ENCODE data around the gene SHC1.
A peak's percentile ranks its signal among the peaks of the same experiment; 100 is the strongest.

The SHC1 gene, protein sequence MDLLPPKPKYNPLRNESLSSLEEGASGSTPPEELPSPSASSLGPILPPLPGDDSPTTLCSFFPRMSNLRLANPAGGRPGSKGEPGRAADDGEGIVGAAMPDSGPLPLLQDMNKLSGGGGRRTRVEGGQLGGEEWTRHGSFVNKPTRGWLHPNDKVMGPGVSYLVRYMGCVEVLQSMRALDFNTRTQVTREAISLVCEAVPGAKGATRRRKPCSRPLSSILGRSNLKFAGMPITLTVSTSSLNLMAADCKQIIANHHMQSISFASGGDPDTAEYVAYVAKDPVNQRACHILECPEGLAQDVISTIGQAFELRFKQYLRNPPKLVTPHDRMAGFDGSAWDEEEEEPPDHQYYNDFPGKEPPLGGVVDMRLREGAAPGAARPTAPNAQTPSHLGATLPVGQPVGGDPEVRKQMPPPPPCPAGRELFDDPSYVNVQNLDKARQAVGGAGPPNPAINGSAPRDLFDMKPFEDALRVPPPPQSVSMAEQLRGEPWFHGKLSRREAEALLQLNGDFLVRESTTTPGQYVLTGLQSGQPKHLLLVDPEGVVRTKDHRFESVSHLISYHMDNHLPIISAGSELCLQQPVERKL

DNA sequence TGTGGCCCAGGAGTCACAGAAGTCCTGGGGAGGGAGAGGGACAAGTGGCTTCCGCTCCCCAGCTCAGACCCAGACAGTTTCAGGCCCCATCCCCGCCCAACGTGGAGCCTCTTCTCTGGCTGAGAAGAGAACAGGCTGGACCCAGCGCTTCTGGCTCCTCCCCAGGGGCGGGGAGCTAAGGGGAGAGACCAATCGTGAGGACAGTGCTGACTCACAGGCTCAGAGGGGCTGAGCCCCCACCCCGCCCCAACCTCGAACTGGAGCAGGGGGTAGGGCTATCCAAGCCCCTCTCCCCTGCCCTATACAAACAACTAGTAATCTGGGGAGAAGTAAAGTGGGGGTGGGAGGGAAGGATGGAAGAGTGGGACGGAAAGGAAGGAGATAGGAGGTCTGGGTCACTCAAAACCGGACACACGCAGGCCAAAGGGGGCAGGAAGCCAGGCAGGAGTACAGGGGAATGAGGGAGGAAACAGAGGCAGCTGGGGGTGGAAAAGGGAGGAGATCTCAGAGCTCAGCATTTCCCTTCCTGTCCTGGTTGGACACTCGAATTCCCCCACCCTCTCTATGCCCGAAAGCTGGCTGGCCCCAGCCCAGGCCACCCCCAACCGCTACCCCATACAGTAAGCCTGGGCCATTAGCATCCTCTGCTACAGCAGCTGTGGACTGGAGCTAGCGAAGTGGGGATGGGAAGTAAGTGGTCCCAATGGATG lies at the start of gene SHC1:
SHC1 (minus strand) TSS at position 117 of the 710 bp plus-strand sequence. CDS start 221 bp downstream, outside the sequence.
- DNase-seq (ENCODE audit: low spot score) = peak; percentile 96

DNA sequence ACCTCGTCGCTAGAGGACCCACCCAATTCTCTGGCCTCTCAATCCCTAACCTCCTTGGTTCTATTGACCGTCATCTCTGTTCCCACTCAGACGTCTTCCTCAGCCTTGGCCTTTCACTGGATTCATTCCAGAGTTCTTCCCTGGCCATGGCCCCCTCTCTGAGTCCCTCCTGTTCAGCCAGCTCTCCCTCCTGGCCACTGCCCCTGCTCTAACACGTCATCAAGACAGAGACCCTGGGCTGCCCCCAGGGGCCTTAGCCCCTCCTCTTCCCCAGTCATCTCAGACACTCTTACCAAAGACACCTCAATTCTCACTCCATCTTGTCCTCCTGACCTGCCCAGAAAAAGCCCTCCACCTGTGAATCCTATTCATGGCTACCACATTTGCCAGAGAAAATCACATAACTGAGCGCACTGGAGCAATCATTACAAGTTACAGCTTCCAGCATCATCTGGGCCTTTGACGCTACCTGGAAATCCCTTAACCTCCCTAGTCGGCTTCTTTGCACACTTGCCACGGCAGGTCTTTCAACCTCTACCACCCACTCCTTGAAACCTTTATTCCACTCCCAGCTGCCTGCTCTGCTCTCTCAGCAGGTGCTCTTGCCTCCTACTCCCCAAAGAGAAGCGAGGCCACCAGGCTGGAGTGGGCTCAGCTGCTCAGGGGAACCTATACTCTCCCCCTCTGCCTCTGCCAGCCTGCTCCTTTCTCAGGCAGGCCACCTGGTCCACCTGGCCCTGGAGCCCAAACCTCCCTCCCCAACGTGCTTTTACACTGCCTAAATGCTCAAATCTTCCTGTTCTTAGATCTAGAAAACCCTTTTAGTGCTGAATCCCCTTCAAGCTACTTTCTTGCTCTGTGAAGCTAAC lies 49.1 kb upstream of the SHC1 start:
- DNase-seq (ENCODE audit: low spot score) = no peak

DNA sequence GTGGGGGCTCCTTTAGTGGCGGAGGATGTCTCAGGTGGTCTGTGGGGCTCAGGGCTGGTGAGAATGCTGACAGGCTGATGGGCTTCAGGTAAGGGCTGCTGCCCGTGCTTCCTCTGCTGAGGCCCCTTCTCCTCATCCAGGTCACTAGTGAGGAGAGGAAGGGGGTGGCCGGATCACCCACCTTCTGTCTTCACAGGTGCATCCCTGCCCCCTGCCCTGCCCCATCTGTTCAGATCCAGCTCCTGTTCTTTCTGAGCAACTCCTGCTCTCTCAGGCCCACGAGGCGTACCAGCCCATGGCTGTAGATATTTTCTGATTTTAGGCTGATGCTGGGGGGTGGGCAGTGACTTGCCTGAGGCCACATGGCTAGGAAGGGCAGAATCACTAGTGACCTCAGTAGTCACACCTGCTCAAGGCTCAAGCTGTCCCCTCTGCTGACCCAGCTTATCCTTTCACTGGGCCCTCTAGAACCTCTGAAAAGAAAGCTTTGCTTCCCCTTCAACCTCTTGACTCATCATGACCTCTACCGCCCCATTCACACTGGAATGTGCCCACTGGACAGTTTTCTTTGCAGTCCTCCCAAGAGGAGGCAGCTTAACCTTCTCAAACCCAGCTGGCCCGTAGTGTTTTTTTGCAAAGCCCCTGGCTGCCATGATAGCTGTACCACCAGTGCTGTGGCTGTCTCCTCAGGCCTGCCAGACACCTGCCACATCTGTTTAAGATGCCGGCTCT lies 48.2 kb upstream of the SHC1 start:
- DNase-seq (ENCODE audit: low spot score) = no peak

DNA sequence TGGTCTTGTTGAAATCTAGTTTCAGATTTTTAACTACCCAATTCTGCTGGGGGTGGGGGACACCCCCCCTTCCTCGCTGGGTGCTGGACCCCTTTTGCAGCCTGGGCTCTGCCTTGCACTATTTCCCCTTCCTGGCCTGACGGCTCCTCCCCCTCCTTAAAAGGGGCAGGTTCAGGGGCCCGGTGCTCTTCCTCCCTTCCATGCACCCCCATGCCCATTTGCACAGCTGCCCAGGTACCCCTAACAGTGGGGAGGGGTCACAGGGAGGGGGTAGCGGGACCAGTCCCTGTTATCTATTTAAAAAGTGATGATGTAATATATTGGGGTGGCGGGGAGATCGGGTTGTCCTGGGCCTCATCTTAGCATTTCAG lies 47.4 kb upstream of the SHC1 start:
- no peak for DNase-seq (ENCODE audit: low spot score)

DNA sequence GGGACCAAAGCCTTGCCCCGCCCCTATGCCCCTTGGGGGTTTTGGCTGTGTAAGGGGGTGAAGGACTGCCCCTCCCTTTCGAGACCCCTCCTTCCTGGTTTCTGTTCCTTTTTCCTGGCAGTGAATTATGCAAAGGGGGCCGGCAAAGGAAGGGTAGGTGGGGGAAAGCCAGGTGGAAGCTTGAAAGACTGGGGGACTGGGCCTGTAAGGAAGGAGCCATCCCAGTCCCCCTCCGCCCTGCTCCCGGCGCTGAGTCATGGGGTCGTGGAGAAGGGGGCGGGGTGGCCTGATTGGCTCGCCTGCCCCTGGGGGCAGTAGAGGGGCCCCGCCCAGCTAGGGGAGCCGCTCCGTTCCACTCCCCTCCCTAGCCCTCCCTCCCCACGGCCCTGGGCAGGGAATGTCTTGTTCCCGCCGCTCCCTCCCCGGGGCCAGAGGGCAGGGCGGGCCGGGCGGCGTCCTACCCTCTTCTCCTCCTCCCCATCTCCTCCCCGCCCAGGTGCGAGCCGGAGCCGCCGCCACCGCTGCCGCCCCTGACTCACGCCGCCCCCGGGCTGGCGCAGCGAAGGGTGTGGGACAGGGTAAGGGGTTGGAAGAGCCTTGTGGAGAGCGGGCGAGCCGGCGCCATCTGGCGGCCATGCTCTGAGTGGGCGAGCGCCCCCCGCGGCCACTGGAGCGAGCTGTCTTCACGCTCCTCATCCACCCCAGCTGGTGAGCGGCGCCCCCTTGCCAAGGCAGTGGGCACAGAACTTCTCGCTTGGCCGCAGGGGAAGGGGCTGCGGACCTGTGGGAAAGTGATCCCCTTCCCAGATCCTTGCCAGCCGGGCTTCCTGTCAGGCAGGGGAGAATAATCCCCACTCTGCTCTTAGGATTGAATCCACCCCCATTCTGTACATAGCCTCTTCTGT lies 46.7 kb upstream of the SHC1 start:
- peak; percentile 86 for DNase-seq (ENCODE audit: low spot score)

DNA sequence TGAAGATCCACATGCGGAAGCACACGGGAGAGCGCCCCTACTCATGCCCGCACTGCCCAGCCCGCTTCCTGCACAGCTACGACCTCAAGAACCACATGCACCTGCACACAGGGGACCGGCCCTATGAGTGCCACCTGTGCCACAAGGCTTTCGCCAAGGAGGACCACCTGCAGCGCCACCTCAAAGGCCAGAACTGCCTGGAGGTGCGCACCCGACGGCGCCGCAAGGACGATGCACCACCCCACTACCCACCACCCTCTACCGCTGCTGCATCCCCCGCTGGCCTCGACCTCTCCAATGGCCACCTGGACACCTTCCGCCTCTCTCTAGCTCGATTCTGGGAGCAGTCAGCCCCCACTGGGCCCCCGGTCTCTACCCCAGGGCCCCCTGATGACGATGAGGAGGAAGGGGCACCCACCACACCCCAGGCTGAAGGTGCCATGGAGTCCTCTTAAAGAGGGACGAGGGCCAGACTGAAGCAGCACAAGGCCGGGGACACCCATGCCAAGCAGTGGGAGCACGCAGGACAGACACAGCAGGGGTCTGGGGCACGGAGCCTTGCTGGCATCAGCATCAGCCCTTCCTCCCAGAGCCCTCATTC lies 45.8 kb upstream of the SHC1 start:
- DNase-seq (ENCODE audit: low spot score) = no peak

DNA sequence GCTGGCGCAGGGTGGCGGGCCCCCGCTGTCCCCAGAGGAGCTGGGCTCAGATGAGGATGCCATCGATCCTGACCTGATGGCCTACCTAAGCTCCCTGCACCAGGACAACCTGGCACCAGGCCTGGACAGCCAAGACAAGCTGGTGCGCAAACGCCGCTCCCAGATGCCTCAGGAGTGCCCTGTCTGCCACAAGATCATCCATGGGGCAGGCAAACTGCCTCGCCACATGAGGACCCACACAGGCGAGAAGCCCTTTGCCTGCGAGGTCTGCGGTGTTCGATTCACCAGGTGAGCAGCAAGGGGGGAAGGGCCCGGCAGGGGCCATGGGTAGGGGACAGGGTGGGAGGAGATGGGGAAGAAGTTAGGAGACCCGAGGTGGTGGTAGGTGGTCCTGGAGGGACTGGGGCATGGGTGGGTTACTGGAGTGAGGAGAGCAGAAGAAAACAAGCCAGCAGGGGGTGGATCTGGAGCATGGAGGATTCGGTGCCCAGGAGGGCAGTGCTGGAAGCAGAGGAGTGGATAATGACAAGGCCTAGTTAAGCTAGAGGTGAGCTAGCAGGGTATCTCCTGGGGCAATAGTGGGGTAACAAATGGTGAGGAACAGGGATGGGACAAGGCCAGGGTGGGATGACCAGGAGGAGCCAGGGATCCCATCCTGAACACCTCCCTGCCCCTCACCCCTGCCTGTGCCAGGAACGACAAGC lies 45.1 kb upstream of the SHC1 start:
- no peak for DNase-seq (ENCODE audit: low spot score)

DNA sequence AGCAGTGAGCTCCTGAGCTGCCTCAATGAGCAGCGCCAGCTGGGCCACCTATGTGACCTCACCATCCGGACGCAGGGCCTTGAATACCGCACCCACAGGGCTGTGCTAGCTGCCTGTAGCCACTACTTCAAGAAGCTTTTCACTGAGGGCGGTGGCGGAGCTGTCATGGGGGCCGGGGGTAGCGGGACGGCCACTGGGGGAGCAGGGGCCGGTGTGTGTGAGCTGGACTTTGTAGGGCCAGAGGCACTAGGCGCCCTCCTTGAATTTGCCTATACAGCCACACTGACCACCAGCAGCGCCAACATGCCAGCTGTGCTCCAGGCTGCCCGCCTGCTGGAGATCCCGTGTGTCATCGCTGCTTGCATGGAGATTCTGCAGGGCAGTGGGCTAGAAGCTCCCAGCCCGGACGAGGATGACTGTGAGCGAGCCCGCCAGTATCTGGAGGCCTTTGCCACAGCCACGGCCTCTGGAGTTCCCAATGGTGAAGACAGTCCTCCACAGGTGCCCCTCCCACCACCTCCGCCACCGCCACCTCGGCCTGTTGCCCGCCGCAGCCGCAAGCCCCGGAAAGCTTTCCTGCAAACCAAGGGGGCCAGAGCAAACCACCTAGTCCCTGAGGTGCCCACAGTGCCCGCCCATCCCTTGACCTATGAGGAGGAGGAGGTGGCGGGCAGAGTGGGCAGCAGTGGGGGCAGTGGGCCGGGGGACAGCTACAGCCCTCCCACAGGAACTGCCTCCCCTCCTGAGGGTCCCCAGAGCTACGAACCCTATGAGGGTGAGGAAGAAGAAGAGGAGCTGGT lies 44.4 kb upstream of the SHC1 start:
- no peak for DNase-seq (ENCODE audit: low spot score)

DNA sequence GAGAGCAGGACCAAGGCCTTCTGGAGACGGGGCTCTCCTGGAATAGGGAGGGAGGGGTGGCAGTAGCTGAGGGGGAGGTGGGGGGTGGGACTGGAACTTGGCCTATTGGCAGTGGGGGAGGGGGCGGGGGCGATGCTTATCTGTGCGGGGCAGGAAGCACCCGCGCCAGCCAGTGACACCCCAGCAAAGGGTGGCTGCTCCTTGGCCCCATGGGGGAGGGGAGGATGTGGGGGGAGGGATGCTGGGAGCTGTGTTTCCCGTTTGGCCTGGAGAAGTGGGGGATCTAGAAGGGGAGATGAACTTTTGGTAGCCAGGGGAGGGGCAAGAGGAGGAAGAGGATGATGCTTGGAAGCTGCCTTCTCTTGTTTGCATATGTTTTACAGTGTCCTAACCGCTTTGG lies 43.1 kb upstream of the SHC1 start:
- no peak for DNase-seq (ENCODE audit: low spot score)

DNA sequence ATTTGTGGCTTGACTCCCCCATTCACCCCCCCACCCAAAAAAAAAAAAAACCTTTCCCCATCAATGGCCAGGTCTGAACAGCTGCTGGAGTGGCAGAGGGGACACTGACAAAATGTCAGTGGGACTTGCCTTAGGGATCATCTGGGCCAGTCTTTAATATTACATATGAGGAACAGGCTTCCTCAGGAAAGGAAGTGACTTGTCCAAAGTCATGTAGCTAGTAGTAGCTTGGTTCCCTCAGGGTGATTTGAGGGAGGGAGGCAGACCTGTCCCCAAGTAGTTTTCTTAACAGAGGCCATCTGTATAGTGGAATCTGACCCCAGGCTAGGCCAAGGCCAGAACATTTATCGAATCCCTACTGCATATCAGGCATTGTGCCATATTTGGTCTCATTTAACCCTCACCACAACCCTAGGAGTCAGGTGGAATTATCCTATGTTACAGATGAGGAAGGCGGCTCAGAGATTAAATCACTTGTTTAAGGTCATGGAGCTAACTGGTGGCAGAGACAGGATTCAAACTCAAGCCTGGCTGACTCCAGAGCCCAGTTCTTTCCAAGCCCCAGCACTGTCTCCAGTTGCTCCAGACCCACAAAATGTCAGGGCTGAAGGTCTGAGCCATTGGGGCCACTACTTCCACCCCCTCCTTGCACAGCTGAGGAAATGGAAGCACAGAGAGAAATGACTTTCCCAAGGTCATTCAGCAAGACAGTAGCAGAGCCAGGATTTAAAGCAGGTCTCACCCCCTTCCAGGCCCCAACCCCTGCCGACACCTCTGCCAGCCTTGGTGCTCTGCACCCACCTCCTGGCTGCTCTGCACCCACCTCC lies 42.4 kb upstream of the SHC1 start:
- DNase-seq (ENCODE audit: low spot score) = no peak

DNA sequence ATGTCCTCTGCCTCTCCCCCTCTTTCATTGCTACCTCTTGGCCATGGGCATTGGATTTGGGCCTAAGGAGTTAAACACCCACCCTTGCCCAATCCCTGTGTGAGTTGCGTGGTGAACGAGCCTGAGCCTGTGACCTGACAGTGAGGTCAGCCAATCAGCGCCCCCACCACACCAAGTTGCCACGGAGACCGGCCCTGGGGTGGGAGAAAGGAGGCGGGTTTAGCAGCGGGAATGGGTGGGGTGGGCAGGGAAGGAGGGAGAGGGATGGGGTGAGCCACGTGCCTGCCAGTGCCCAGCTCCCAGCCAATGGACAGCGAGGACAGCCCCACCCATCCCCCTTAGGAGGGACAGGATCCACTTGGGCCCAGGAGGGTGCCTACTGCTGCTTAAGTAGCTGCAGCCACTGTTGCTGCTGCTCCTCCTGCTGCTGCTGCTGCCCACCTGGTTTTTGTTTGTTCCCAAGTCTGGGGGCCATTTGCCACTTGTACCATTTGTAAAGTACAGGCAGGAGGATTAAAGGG lies 41.5 kb upstream of the SHC1 start:
- peak; percentile 60 for DNase-seq (ENCODE audit: low spot score)

DNA sequence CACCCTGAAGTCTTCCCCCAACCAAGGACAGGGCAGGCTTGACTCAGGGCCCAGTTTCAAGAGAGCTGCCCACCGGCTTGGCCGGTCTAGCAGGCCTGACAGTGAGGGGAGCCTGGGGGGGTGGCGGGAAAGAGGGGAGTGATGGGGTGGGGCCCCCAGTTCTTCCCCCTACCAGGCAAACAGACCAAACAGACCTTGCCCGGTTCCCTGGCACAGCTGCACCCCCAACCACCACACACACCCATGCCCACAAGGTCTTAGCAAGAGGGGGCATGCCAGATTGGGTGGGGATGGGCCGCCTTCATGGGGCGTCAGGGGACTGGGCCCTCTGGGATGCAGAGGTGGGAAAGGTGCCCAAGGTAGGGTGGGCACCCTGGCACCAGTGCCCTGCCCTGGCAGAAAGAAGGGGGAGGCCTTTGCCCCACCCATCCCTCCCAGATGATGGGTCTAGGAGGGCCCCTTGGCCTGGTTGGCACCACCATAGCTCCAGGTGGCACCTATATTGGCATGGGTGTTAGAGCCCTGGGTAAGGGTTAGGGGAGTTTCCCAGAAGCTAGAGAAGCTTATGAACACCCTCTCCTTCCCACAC lies 41.0 kb upstream of the SHC1 start:
- no peak for DNase-seq (ENCODE audit: low spot score)

DNA sequence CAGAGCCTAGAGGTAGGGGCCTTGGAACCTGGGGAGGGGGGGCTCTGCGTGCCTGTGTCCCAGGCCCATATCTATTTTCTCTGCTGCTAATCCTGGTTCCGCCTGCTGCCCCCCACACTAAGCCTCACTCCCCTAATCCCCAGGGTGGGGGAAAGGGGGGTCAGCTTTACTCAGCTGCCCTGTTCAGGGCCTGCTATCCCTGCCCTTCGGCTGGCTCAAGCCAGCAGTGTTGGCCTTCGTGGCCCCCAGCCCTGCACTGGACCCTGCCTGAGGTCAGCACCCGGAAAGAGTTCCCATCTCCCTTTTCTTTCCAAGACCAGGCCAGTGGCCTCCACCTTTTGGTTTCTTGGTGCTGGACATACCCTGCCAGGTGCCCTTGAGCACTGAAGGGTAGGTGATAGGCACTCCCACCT lies 40.5 kb upstream of the SHC1 start:
- no peak for DNase-seq (ENCODE audit: low spot score)

DNA sequence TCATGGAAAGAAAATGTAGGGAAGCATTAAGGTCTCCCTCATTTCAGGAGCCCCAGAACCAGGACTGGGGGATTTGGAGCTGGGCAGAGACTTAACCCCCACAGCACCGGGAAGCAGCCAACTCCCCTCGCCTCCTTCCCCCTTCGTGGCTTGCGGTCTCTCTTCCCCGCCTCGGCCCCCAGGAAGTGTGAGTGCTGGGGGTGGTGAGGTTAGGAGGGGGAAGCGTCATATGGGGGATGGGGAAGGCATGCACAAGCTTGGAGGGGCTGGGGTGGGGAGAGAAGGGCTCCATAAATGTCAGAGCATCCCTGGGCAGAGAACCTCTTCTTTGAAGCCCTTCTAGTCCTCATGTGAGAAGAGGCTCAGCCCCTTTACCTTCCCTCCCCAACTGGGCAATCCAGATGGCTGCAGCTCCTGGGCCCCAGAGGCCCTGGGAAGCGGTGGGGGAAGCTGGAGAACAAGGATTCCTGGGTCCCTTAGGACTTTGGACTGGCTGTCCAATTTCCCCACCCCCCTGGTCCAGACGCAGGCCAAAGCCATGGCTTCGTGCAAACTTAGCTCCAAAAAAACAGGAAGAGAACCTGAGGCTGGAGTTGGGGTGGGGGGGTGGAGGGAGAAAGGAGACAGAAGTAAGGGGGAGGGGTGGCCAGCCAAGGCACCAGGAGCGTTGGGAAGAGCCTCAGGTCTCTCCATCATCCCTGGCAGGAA lies 39.8 kb upstream of the SHC1 start:
- DNase-seq (ENCODE audit: low spot score) = no peak

DNA sequence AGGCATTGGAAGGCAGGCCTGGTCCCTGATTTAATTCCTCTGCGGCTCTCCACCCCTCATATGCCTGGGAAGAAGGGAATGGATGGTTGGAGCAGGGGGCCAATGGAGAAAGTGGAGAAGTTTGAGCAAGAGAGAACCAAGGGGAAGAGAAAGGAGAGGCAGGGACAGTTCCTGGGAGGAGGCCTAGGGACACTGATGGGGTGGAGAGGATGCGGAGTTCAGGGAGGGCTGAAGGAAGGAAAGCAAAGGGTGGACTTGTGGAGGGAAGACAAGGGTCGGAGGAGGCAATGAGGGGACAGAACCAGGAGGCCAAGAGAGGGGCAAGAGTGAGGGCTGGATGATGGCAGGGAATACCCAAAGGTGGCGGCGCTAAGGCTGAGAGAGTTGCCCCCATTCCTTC lies 39.2 kb upstream of the SHC1 start:
- no peak for DNase-seq (ENCODE audit: low spot score)

DNA sequence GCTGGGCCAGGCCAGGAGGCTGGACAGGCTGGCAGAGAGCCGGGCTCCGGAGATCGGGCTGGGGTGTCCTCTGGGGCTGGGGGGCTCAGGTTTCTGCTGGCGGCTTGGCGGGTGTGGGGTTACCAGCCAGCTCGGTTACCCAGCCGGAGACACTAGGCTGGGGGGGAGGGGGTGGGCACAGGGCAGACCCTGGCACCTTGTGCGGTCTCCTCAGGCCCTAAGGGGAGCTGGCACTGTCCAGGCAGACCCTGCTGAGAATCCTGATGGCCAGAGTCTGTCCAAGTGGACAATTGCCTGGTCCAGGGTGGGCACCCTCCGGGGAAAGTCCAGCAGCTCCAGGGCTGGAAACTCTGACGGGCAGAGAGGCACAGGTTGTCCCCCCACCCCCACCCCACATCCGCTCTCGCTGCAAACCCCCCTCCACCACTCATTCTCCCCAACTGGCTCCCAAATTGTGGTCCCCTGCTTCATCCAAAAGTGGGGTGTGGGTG lies 38.7 kb upstream of the SHC1 start:
- DNase-seq (ENCODE audit: low spot score) = no peak

Data from AG08395 (cell line).